Tibial nerve (tissue), 3 donors: ENCODE data around the gene SSR3.

Experiments used
- CTCF ChIP-seq, 5 experiments: fragments of 200-600 bp in 3 of 5; fragments of 450-650 bp in 2 of 5; sonication (generic) in 3 of 5; IDR thresholded peaks; one replicate each; pipeline ENCODE4 v1.5.1; 2016 to 2019; ENCODE audit warnings: antibody characterized with exemption in 5 of 5, mild to moderate bottlenecking in 3 of 5, moderate library complexity in 2 of 5
- POLR2A ChIP-seq, 2 donors: fragments of 450-650 bp; IDR thresholded peaks; one replicate each; pipeline ENCODE4 v1.6.1; 2017; ENCODE audit warnings: antibody characterized with exemption in 2 of 2, mild to moderate bottlenecking in 2 of 2, moderate library complexity in 2 of 2

- TF ChIP-seq POLR2A (IDR thresholded peaks at IDR 0.05), result no peak
- TF ChIP-seq CTCF (IDR thresholded peaks at IDR 0.05), result no peak
Observed at GRCh38 chr3:156559321-156559720, 4.4 kb upstream of the SSR3 start.
